Osteoblast (primary cell): ENCODE data around the gene IMPDH2. TPM values are rescaled to one million over a fixed set of nuclear protein-coding genes. Genes with fewer than 3 reads are reported as not detected.

Experiments used
- DNase-seq: peaks from one replicate; pipeline ENCODE4 v3.0.0; 2011; ENCODE audit warnings: low spot score, mixed read lengths; ENCODE audit not compliant: insufficient read length; ENCODE audit errors: missing footprints
- H2AFZ ChIP-seq: 2 replicates; pipeline ENCODE4 v1.6.0; 2011; ENCODE audit warnings: mild to moderate bottlenecking, low read length
- H3K27ac ChIP-seq: 2 replicates; pipeline ENCODE4 v1.5.1; 2011; ENCODE audit warnings: mild to moderate bottlenecking, low read depth, low read length, moderate library complexity
- H3K27me3 ChIP-seq: 2 replicates; pipeline ENCODE4 v1.6.0; 2012; ENCODE audit warnings: mild to moderate bottlenecking, control low read depth, inconsistent platforms, low read length, moderate library complexity; ENCODE audit not compliant: insufficient read depth
- H3K36me3 ChIP-seq: 2 replicates; pipeline ENCODE4 v1.5.1; 2011; ENCODE audit warnings: mild to moderate bottlenecking, low read length, control low read depth, moderate library complexity; ENCODE audit not compliant: insufficient read depth
- H3K4me1 ChIP-seq: 2 replicates; pipeline ENCODE4 v1.5.1; 2011; ENCODE audit warnings: mild to moderate bottlenecking, low read length, control low read depth, moderate library complexity; ENCODE audit not compliant: insufficient read depth
- H3K4me2 ChIP-seq: 2 replicates; pipeline ENCODE4 v1.6.0; 2011; ENCODE audit warnings: mild to moderate bottlenecking, low read length; ENCODE audit not compliant: insufficient read depth
- H3K4me3 ChIP-seq: fragments of 200-600 bp; sonication (generic); 3 replicates; pipeline ENCODE4 v1.5.1; 2012; ENCODE audit warnings: mild to moderate bottlenecking, low read length, inconsistent platforms; ENCODE audit not compliant: insufficient read depth
- H3K79me2 ChIP-seq: 2 replicates; pipeline ENCODE4 v1.6.0; 2012; ENCODE audit warnings: mild to moderate bottlenecking, low read length, control low read depth, inconsistent platforms; ENCODE audit not compliant: insufficient read depth
- H3K9me3 ChIP-seq: 2 replicates; pipeline ENCODE4 v1.5.1; 2011; ENCODE audit warnings: low read depth, low read length, control low read depth
- H4K20me1 ChIP-seq: 2 replicates; pipeline ENCODE4 v1.6.0; 2012; ENCODE audit warnings: mild to moderate bottlenecking, low read length, control low read depth; ENCODE audit not compliant: insufficient read depth
- CTCF ChIP-seq: IDR thresholded peaks from 2 replicates; pipeline ENCODE4 v1.5.1; 2011; ENCODE audit warnings: mild to moderate bottlenecking, low read depth, low read length, moderate library complexity; ENCODE audit errors: extremely low read depth
- total RNA-seq: library from RNA; depleted of rRNA; stranded (reverse); fragments of >200 nt; gene quantifications from 2 replicates; pipeline ENCODE4 v1.2.3, GENCODE V29; 2012

IMPDH2 gene
- total RNA-seq, 1 donor, result 273 TPM

- H3K27ac ChIP-seq, result peak overlapping the region; percentile 89
- no peak for TF ChIP-seq CTCF
Observed at GRCh38 chr3:49028298-49028672, 913 bp downstream of the IMPDH2 start.

GRCh38 chr3:49027634-49028033 is 1.6 kb downstream of the IMPDH2 start:
- H3K9me3 ChIP-seq, result no peaks in the 10 kb centered on the region
- H4K20me1 ChIP-seq, result peaks cover 19% of the 10 kb centered on the region
- H3K4me2 ChIP-seq, result peak overlapping the region; percentile 89
- H2AFZ ChIP-seq, result no peak overlapping the region
- H3K36me3 ChIP-seq, result peaks cover 74% of the 10 kb centered on the region
- no peaks in the 10 kb centered on the region for H3K27me3 ChIP-seq
- H3K27ac ChIP-seq, result no peak overlapping the region
- H3K4me1 ChIP-seq, result peaks cover 37% of the 10 kb centered on the region
- no peak for TF ChIP-seq CTCF
- peak overlapping the region; percentile 5 for H3K4me3 ChIP-seq
- H3K79me2 ChIP-seq, result peaks cover 62% of the 10 kb centered on the region
- no peak for DNase-seq

More at GRCh38 chr3:49028298-49028672, 913 bp downstream of the IMPDH2 start:
- no peaks in the 10 kb centered on the region for H3K27me3 ChIP-seq
- no peak overlapping the region for H2AFZ ChIP-seq
- H3K4me2 ChIP-seq, result peak overlapping the region; percentile 89
- H4K20me1 ChIP-seq, result peaks cover 13% of the 10 kb centered on the region
- H3K79me2 ChIP-seq, result peaks cover 55% of the 10 kb centered on the region
- H3K9me3 ChIP-seq, result no peaks in the 10 kb centered on the region
- peaks cover 76% of the 10 kb centered on the region for H3K36me3 ChIP-seq
- peak overlapping the region; percentile 92 for H3K4me3 ChIP-seq
- peaks cover 37% of the 10 kb centered on the region for H3K4me1 ChIP-seq
- peak; percentile 30 for DNase-seq

- H3K27me3 ChIP-seq, result no peaks in the 10 kb centered on the region
- no peaks in the 10 kb centered on the region for H3K9me3 ChIP-seq
- H3K4me1 ChIP-seq, result peaks cover 38% of the 10 kb centered on the region
- no peak for TF ChIP-seq CTCF
- H3K4me3 ChIP-seq, result no peak overlapping the region
- no peak overlapping the region for H2AFZ ChIP-seq
- H3K4me2 ChIP-seq, result no peak overlapping the region
- peaks cover 68% of the 10 kb centered on the region for H3K79me2 ChIP-seq
- H3K27ac ChIP-seq, result no peak overlapping the region
- H3K36me3 ChIP-seq, result peaks cover 63% of the 10 kb centered on the region
- DNase-seq, result peak; percentile 64
- peaks cover 22% of the 10 kb centered on the region for H4K20me1 ChIP-seq
Observed at GRCh38 chr3:49026536-49026935, 2.7 kb downstream of the IMPDH2 start.

GRCh38 chr3:49025793-49026520 is 3.2 kb downstream of the IMPDH2 start:
- Histone ChIP-seq H3K4me1 (peaks cover 38% of the 10 kb centered on the region), H3K27ac (peak overlapping the region; percentile 18), H3K9me3 (no peaks in the 10 kb centered on the region), H3K4me2 (no peak overlapping the region), H4K20me1 (peaks cover 22% of the 10 kb centered on the region), H2AFZ (no peak overlapping the region), H3K79me2 (peaks cover 71% of the 10 kb centered on the region), H3K36me3 (peaks cover 59% of the 10 kb centered on the region), H3K27me3 (no peaks in the 10 kb centered on the region), H3K4me3 (no peak overlapping the region)
- no peak for TF ChIP-seq CTCF
- DNase-seq, result no peak
